Brain microvascular endothelial cell (primary cell): Measurements from ENCODE around the gene SMAD6.

Experiments used
- DNase-seq: peaks from one replicate; pipeline ENCODE4 v3.0.0-alpha.2; 2020
- H3K27ac ChIP-seq: fragments of 250-450 bp; sonication (Bioruptor Pico); 2 replicates; pipeline ENCODE4 v1.5.1; 2020; ENCODE audit warnings: mild to moderate bottlenecking, moderate library complexity
- H3K27me3 ChIP-seq: fragments of 250-450 bp; sonication (Bioruptor Pico); replicated peaks from 2 replicates; pipeline ENCODE4 v1.5.1; 2020; ENCODE audit warnings: mild to moderate bottlenecking
- H3K36me3 ChIP-seq: fragments of 250-450 bp; sonication (Bioruptor Pico); replicated peaks from 2 replicates; pipeline ENCODE4 v1.5.1; 2020; ENCODE audit warnings: mild to moderate bottlenecking
- H3K4me3 ChIP-seq: 2 replicates; pipeline ENCODE4 v1.5.1; 2011; ENCODE audit warnings: low read depth, mild to moderate bottlenecking, control low read depth, low read length, moderate library complexity
- CTCF ChIP-seq: IDR thresholded peaks from 2 replicates; pipeline ENCODE4 v1.5.1; 2011; ENCODE audit warnings: low read depth, mild to moderate bottlenecking, moderate library complexity, low read length, control low read depth, inconsistent platforms; ENCODE audit errors: missing control alignments
- in situ Hi-C: cut with HindIII; loops from 2 replicates; pipeline ENCODE4 v1.10.0; 2017; ENCODE audit warnings: low sequenced_read_pairs, low pct_ligation_motif_present

SMAD6 gene

GRCh38 chr15:66733976-66734375 is 31.9 kb downstream of the SMAD6 start:
- Histone ChIP-seq H3K4me3 (no peak overlapping the region), H3K27me3 (no peaks in the 10 kb centered on the region), H3K27ac (no peak overlapping the region), H3K36me3 (no peaks in the 10 kb centered on the region)
- in situ Hi-C loops, result no loop called here
- TF ChIP-seq CTCF, result no peak
- no peak for DNase-seq

GRCh38 chr15:66734961-66735908 is 33.2 kb downstream of the SMAD6 start:
- in situ Hi-C loops, result no loop called here
- TF ChIP-seq CTCF, result no peak
- DNase-seq, result no peak
- no peaks in the 10 kb centered on the region for H3K36me3 ChIP-seq
- H3K27me3 ChIP-seq, result no peaks in the 10 kb centered on the region
- no peak overlapping the region for H3K27ac ChIP-seq
- H3K4me3 ChIP-seq, result no peak overlapping the region

GRCh38 chr15:66735909-66736305 is 33.9 kb downstream of the SMAD6 start:
- in situ Hi-C loops, result no loop called here
- no peak for TF ChIP-seq CTCF
- no peaks in the 10 kb centered on the region for H3K36me3 ChIP-seq
- H3K27me3 ChIP-seq, result no peaks in the 10 kb centered on the region
- no peak overlapping the region for H3K27ac ChIP-seq
- no peak overlapping the region for H3K4me3 ChIP-seq
- DNase-seq, result no peak

DNA sequence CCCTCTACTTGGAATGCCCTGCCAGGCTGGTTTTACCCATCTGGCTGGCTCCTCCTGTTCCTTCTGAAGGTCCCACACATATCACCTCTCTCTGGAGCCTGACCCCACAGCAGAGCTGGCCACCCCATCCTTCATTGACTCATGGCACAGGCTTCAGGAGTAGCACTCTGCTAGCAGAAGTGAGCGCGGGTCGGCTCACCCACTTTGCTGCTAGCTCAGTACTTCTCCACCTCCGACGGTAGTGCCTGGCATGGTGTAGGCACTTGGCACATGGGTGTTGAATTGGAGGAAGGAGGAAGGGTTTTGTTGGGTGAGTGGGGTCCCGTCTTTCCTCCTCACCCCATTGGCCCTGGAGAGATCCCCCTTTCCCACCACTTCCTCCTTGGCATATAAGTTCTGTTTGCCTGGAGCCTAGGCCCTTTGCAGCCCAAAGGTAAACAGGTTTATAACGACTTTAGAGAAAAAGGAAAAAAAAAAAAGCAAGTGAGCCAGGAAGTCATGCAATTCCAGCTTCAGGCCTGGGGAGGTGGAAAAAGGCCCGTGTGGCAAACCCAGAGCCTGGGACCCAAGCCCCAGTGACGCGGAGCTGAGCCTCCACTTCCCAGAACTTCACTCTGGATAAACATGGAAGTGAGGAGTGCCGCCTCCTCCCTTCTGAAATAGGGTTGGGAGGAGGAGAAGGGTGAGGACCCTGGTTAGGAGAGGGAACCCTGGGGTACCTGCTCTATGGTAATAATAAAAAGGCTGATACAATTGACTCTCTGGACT is 35.4 kb downstream of the SMAD6 start:
- Histone ChIP-seq H3K27ac (no peak overlapping the region), H3K27me3 (no peaks in the 10 kb centered on the region), H3K36me3 (no peaks in the 10 kb centered on the region), H3K4me3 (no peak overlapping the region)
- TF ChIP-seq CTCF, result no peak
- DNase-seq, result no peak
- in situ Hi-C loops, result no loop called here

DNA sequence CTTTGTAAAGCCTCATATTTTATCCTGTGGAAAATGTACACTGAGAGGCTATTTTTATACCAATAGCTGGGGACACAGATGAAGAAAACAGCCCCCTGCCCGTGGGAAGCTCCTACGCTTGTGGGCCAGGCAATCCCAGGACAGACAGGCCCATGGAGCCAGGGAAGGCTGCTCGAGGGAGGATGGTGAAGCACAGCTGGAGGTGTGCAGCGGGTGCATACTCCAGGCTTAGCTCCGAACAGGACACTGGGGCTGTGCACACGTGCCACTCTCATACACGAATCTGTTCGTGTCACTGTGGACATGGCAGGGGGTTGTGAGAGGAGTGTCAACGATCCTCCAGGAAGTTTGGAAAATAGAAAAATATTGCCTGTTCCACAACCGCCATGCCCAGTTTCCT is 36.1 kb downstream of the SMAD6 start:
- H3K36me3 ChIP-seq, result no peaks in the 10 kb centered on the region
- no peak overlapping the region for H3K4me3 ChIP-seq
- H3K27ac ChIP-seq, result no peak overlapping the region
- TF ChIP-seq CTCF, result no peak
- no peak for DNase-seq
- H3K27me3 ChIP-seq, result no peaks in the 10 kb centered on the region
- in situ Hi-C loops, result no loop called here
